GM11168 (cell line): ENCODE data around the gene S100P.
"Not testable (repeated sequence)": the region's sequence is repeated elsewhere in the genome, so short reads cannot be mapped to it uniquely, and the experiment has no call there.

Experiments used
- in situ Hi-C: fragments of 300-500 bp; cut with MboI; formaldehyde crosslinking; loops from one replicate; pipeline ENCODE4 v1.12.0; 2022; ENCODE audit warnings: low sequenced_read_pairs; ENCODE audit not compliant: unreplicated experiment

The S100P gene

DNA sequence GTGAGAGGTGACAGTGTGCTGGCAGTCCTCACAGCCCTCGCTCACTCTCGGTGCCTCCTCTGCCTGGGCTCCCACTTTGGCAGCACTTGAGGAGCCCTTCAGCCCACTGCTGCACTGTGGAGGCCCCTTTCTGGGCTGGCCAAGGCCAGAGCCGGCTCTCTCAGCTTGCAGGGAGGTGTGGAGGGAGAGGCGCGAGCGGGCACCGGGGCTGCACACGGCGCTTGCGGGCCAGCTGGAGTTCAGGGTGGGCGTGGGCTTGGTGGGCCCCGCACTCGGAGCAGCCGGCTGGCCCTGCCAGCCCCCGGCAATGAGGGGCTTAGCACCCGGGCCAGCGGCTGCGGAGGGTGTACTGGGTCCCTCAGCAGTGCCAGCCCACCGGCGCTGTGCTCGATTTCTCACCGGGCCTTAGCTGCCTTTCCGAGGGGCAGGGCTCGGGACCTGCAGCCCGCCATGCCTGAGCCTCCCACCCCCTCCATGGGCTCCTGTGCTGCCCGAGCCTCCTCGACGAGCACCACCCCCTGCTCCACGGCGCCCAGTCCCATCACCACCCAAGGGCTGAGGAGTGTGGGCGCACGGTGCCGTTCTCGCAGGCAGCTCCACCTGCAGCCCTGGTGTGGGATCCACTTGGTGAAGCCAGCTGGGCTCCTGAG, 21.0 kb upstream of the S100P start:
- in situ Hi-C loops, result not testable (repeated sequence)

DNA sequence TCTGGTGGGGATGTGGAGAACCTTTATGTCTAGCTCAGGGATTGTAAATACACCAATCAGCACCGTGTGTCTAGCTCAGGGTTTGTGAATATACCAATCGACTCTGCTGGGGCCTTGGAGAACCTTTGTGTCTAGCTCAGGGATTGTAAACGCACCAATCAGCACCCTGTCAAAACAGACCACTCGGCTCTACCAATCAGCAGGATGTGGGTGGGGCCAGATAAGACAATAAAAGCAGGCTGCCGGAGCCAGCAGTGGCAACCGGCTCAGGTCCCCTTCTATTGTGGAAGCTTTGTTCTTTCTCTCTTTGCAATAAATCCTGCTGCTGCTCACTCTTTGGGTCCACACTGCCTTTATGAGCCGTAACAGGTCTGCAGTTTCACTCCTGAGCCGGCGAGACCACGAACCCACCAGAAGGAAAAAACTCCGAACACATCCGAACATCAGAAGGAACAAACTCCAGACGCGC, 20.5 kb upstream of the S100P start:
- in situ Hi-C loops, result not testable (repeated sequence)

GRCh38 chr4:6673660-6674499, 19.8 kb upstream of the S100P start:
- in situ Hi-C loops, result no loop called here

- in situ Hi-C loops, result no loop called here
Measured at GRCh38 chr4:6674500-6675149, 19.1 kb upstream of the S100P start.

- in situ Hi-C loops, result no loop called here
Measured at GRCh38 chr4:6676722-6677558, 16.7 kb upstream of the S100P start.

DNA sequence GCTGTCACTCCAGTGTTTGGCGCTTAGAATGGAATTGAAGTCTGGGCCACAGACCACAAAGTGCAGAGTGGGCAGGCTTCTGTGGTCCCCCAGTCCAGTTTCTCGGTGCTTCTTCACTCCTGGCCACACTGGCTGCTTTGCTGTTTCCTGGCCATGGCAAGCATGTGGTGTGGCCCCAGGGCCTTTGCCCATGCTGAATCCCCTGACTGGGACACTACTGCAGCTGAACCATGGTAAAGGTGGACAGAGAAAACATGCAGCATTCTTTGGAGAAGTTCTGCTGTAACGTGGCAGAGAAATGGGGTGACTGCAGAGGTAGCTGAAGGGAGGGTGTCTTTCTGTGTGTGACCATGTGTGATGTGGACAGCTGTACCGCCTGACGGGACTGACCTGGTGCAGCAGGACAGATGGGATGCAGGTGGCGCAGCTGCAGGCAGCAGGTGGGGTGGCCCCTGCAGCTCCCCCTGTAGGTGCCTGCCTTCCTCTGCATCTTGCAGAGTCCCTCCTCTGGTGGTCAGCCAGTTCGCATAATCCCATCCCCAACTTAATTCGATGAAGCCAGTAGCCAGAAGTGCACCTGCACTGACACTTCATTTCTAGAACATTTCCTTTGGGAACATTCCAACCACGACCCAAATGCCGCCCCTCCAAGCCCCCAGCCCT, 13.2 kb upstream of the S100P start:
- in situ Hi-C loops, result no loop called here

DNA sequence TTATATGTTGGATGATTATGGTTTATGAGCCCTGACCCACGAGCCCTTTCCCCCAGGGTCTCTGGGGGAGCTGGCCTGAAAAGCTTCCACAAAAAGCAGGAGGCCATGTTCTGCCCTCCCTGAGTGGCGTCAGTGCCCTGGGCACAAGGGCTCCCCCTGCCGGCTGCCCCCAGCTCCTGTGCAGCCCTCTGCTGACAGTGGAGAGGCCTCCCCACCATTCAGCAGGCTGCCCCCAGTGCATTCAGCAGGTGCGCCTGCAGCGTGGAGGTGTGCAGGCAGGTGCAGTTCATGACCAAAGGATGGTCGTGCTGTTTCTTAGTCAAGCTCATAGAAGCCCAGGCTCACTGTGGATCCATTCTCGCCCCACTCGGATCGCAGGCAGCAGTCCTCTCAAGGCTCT, 12.5 kb upstream of the S100P start:
- in situ Hi-C loops, result no loop called here

GRCh38 chr4:6682862-6683590, 10.7 kb upstream of the S100P start:
- in situ Hi-C loops, result no loop called here

DNA sequence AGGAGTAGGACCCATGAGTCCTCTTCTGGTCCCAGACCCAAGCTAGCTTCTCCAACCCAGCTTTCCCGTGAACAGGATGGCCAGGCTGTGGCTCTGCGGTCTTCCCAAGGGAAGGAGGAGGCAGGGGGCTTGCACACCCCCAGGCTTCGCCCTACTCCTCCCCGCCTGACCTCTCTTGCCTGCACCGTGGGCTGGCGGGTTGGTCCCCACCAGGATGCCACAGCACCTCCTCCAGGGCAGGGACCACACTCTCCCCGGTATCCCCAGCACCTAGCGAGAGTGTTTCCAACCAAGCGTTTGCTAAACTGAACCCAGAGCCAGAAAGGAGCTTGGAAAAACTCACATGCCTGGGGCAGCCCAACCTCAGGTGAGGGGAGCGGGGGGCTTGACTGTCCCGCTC, 9.0 kb upstream of the S100P start:
- in situ Hi-C loops, result no loop called here

GRCh38 chr4:6686104-6686787, 7.4 kb upstream of the S100P start:
- in situ Hi-C loops, result no loop called here

GRCh38 chr4:6687947-6688878, 5.5 kb upstream of the S100P start:
- in situ Hi-C loops, result no loop called here

GRCh38 chr4:6688879-6689505, 4.7 kb upstream of the S100P start:
- in situ Hi-C loops, result no loop called here

DNA sequence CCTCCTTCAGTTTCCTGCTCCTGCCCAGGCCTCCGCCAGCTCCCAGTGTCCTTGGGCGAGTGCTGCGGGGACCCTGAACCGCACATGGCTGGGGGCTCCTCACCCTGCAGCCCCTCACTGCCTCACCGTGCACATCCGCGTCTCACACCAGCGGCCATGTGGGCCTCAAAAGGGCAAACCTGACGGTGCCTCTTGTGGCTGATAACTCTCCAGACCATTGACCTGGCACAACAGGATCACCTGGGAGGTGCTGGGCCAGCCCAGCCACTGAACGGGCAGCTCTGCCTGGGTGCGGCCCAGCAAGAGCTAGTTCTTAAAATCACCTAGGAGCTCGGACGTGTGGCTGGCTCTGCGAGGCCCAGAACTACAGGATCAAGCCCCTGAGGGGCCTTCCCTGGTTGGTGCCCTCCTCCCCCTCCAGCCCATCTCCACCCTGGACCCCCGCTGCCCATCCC, 4.1 kb upstream of the S100P start:
- in situ Hi-C loops, result no loop called here

GRCh38 chr4:6692379-6692778, 1.3 kb upstream of the S100P start:
- in situ Hi-C loops, result no loop called here

DNA sequence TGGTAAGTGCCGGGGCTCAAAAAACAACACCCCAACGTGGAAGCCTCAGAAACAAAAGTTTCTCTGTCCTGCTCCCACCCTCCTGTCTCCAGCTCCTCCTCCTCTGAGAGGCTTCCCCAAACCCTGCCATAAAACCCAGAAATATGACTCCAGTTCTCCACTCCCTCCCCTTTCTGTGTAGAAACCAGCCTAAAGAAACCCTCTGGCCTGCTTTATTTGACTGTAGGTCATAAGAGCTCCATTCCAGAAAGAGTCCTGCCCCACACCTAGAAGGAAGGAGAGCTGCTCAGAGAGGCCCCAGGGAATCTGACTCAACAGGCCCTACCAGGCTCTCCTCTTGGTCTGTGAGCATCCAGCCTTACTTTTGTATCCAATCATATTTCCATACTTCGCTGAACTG, 872 bp upstream of the S100P start:
- in situ Hi-C loops, result no loop called here

DNA sequence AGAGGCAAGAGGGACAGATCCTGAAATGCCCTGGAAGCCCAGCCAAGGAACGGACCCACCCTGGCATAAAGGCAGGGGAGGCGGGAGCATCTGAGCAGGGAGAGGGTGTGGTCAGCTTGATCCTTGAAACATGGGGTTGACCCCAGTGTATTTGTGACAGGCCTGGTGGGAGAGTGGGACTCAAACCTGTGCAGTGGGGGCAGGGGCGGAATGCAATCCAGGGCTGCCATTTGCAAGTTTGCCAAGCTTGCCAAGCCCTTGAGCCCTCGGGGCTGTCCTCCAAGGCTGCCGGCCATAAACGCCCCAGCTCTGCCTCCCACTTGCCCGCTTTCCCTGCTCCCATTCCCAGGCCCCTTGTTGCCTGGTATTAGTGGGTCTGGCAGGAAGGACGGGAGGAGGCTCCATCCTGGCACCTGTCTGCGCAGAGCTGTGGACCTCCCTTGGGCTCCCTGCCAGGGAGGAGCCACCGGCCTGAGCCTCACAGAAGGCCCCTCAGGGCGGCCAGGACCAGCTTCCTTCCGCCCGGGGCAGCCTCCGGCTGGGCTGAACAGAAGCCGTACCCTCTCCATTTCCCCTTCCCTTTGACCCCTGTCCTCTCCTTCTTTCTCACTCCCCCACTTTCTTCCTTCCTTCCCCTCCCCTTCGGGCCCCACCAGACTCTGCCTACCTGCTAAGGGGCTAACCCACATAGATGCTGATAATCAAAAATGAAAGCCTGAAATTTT, 661 bp downstream of the S100P start:
- in situ Hi-C loops, result no loop called here
